Eye (tissue), 1 donor: ENCODE data around the gene SURF1.
"Not testable (repeated sequence)": the region's sequence is repeated elsewhere in the genome, so short reads cannot be mapped to it uniquely, and the experiment has no call there.

ENCODE experiments used
- DNase-seq: peaks from one replicate; pipeline ENCODE4 v3.0.0-alpha.2; 2015

SURF1 gene

DNA sequence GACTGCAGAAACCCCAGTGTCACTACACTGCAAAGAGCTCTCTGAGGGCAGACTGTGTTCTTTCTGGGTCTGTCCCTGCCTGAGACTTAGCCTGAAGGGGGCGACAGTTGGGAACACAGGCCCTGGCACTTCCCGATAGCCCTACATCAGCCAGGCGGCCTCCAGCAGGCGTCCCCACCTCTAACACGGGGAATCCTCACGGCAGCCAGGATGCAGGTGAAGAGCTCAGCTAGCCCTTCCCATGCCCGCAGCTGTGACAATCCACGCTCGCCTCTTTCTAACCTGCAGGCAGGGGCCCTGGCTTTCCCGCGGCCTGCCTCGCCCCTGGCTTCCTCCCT, 14.2 kb downstream of the SURF1 start:
- no peak for DNase-seq

DNA sequence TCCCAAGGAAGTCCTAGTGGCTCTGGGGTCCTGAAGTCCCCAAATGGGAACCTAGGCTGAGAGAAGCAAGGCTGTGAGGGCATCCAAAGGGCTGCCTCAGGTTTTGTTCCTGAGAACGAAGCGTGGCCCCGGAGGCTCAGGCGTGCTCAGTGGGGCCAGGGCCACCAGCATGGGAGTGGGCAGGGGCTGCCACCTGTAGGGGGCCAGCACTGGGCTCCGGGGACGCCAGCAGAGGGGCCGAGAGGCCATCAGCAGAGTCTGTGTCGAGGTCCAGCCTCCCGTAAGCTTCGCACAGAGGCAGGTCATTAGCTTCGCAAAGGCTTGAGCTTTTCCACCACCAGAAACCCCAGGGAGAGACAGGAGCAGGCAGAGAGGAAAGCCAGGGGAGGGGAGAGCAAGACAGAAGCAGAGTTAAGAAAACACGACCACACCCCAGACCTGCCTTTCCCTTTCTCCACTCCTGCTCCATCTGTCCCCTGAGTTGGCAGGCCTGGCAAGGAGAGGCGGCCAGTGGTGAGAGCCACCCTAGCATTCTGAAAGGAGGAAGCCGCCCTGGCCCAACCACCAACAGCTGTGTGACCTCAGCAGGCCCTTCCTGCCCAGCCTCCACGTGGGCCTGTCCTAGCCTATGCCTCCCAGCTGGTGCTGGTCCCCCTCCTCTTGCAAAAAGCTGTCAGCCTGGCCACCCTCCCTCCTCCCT, 14.8 kb downstream of the SURF1 start:
- DNase-seq, result no peak

DNA sequence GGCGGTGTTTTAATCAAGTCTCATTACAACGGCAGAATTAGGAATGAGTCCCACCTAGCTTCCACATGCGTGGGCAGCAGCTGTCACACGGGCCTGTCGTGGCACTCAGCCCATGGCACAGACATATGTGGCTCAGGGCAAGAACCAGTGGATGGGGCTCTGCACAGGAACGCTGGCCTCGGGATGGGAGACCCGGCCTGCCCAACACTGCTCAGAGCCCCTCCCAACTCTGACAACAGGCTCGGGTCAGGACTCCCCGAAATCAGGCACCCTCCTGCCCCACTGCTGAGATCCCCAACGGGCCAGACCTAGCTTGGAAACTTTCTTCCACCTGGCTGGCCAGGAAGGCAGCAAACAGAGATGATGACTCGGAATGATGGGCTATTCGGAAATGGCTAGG, 15.4 kb downstream of the SURF1 start:
- DNase-seq, result no peak

DNA sequence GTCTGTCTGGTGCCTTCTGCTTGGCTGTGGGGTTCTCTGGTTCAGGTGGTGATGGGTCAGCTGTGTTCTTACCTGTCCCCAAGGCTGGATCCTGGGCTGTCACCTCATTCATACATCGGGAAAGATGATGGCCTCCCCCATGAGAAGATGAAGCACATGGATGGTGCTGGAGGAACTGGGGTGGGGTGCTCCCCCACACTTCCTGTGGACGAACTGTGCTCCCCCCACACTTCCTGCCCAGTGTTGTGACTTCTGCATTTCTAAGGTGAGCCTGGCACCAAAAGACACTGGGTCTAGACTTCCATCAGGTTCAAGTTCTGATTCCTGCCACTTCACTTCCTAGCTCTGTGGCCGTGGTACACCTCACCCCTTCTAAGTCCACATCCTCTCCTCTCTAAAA, 16.0 kb downstream of the SURF1 start:
- DNase-seq, result no peak

DNA sequence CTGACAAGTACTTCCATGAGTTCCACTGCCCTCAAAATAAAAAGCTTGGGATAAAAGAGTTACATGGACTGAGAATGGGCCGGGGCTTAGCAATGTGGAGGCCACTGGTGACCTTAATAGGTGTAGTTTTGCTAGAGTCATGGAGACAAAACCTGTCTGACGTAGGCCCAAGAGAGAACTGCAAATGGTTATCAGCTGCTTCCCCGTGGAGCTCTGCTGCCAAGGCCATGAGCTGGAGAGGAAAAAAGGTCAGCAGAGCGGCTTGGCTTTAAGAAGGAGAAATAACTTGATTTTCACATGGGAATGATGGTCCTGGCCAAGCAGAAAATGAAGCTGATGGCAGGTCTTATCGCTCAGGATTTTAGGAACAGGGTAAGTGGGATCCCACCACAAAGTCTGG, 16.6 kb downstream of the SURF1 start:
- no peak for DNase-seq

DNA sequence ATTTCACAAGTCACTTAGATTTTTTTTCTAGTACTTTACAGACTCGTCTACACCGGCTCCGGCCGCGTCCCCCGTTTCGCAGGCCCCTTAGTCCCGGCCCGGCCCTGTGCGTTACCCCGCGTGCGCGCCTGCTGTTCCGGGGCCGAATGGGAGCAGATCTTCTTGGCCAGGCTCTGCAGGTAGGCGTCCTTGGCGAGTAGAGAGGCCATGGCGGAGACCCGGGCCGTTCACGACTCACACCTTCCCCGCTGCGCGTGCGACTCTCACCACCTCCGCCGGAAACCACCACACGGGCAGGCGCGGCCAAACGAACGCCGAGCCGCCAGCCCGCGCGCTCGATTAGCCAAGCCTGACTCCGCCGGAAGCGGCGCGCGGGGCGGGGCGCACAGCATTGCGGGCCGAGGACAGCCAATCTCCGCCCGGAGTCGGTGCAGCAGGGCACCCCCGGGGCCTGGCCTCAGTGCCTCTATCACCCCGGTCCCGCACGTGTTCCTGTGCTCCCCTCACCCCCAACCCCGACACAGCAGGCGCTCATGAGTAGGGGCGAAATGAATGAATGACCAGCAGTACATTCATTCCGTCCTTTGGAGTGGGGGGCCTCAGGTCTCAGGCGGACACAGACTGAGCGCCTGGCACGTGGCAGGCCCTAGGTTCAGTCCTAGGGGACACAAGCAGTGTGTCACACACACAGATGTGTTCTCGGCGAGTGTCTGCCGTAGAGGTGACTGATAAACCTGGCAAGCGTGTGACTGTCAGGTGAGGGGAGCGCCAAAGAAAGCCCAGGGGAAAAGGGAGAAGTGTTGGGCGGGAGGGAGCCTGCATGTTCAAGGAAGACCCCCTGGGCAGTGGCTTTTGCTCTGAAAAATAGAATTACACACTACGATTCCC, 20.1 kb downstream of the SURF1 start, which contains the start of gene SURF6:
Gene SURF6 (minus strand): TSS at position 265 of the 888 bp plus-strand sequence. CDS start 56 bp downstream, at position 209.
- peak; percentile 95 for DNase-seq

DNA sequence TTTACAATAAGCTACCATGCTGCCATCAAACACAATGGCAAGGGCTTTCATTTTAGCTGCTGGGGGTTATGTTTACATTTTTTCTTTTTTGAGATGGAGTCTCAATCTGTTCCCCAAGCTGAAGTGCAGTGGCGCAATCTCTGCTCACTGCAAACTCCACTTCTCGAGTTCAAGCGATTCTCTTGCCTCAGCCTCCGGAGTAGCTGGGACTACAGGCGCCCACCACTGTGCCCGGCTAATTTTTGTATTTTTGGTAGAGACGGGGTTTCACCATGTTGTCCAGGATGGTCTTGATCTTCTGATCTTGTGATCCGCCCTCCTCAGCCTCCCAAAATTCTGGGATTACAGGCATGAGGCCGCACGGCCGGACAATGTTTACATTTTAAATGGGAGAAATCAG, 21.4 kb downstream of the SURF1 start:
- not testable (repeated sequence) for DNase-seq

DNA sequence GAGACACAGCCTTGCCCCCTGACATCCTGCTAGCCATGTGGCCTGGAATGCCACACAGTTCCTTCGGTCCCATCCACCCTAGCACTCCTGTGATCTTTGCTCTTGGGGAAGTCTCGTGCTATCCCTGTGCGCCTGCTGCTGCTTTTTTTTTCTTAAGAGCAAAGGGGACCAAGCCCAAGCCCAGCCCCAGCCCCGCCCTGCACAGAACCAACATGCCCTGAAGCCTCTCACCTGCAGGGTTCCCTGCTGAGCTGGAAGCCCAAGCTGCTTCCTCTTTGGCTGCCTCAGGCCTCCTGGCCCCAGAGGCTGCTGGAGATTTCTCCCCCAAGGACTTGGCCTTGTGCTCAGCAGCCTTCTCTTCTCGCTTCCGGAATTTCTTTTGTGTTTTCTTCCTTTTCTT, 22.1 kb downstream of the SURF1 start:
- DNase-seq, result no peak

- no peak for DNase-seq
Measured at GRCh38 chr9:133333566-133333965, 22.7 kb downstream of the SURF1 start.

DNA sequence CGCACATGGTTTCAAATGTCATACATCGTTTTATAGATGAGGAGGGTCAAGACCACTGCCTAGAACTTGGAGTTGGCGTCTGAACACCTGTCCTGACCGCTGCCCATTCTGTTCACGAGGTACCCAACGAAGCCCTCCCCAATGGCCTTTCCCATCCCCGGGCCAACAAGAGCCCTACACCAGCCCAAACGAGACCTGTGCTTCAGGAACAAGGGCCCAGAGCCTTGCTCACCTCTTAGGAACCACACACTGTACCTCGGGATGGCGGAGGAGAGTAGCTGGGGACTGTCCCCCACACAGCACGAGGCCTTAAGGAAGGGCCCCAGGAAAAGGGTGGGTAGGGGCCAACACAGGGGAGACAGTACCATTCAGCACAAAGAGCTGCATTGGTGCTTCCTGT, 23.3 kb downstream of the SURF1 start:
- DNase-seq, result no peak

GRCh38 chr9:133332381-133332730, 23.9 kb downstream of the SURF1 start:
- DNase-seq, result no peak

DNA sequence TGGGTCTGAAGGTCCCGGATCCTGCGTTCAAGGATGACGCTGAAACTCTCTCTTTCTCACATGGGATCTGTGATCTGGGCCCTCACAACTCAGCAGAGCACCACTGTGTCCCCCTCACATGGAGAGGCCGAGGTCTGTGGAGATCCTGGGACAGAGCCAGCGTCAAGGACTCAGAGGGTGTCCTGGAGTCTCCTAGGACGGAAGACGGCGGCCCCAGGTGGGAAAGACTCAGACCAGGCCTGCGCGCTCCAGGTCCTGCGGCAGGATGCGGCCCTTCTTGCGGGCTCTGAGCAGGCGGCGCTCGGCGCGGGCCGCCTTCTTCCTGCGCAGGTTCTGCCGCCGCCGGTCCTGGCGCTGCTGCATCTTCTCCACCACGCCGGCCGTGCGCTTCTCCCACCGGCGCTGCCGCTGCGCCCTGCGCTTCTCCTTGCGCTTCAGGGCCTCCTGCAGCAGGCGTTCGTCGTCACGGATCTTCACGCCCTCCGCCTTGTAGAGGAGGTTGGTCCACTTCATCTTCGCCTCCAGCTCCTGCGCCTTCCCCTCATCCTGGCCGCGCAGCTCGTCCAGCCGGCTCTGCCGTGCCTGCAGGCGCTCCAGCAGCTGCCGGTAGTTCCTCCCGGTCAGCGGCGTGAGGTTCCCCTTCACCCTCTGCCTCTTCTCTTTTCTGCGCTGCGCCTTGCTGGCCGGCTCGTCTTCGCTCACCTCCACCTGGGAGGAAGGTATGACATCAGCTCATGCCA, 24.5 kb downstream of the SURF1 start:
- DNase-seq, result no peak

DNA sequence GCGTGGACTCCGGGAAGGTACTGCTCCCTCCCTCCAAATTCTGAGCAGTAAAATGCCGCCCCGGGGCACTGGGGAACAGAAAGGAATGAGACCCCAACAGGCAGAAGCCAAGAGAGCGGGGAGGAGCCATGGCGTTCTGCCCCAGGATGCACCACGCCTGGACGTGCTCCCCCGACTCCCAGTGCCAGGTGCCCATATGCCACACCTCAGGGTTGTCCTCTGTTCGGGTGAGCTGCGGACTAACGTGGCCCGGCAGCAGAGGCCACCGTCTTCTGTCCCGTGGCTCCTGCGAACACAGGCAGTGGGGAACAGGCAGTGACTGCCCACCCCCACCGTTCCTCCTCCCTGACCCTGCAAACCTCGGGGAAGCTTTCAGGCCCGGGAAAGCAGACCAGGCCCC, 25.1 kb downstream of the SURF1 start:
- no peak for DNase-seq

- DNase-seq, result not testable (repeated sequence)
Measured at GRCh38 chr9:133329306-133330156, 26.8 kb downstream of the SURF1 start.

- DNase-seq, result no peak
Measured at GRCh38 chr9:133327834-133328484, 28.3 kb downstream of the SURF1 start.

GRCh38 chr9:133327021-133327420, 29.3 kb downstream of the SURF1 start:
- DNase-seq, result not testable (repeated sequence)

GRCh38 chr9:133323991-133324703, 32.1 kb downstream of the SURF1 start:
- no peak for DNase-seq

- no peak for DNase-seq
Measured at GRCh38 chr9:133323211-133323610, 33.1 kb downstream of the SURF1 start.

DNA sequence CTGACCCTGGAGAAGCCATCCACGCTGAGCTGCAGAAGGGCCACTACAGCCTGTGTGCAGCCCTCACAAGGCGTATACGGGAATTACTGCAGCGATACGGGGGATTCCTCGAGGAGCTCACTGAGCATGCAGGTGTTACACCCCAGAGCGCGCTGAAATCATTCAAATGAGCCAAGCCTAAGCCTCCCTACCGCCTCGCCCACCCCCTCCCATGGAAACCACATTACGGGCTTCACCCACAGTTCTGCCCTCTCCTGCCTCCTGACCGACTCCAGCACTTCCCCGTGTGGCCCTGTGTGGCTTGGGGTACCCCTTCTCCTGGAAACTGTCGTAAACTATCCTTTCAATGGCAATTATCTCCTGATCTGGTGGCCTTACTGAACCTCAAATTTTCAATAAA, 33.6 kb downstream of the SURF1 start:
- no peak for DNase-seq

GRCh38 chr9:133321411-133321935, 34.8 kb downstream of the SURF1 start:
- DNase-seq, result no peak

DNA sequence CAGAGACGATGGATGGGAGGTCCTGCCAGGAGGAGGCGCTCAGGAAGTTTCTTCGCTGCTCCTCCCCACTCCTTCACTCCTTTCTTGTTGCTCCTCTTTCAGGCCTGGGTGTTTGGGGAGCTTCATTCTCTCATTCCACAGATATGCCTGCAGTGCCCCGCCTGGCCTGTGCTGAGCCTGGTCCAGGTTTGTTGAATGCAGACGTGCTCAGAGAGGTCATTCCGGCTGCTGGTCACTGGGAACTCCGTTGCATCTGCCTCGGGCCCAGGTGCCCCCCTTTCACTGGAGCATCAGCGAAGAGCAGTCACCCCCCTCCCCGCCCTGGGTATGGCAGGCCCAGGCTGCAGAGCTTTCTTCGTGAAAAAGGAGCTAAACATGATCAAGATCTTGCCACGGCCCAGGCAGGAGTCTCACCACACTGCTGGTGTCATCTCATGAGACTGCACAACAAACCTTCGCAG, 35.8 kb downstream of the SURF1 start:
- DNase-seq, result no peak
